ENCODE measurements around the gene SYNE2.
A peak's percentile ranks its signal among the peaks of the same experiment; 100 is the strongest.

SYNE2 gene

DNA sequence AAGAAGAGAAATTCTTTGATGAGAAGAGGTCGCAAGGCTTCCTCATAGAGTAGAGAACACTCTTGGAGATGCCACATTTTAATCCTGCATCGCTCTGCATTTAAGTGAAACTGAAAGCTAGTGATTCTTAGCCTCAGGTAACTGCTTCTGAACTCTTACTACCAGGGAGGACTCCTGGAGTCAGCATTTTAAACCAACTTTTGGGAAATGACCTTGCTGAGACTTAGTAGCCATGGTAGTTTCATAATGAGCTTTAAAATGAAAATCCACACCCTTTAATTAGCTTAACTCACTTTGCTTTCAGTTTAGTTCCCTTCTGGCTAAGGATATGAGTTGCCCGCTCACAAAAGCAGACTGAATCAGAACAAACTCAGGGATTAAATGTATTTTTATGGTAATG, 80.3 kb downstream of the SYNE2 start:
- H3K9me3 ChIP-seq (replicated peaks in 1 of 11), result no peaks in the 10 kb centered on the region
- no peak for TF ChIP-seq Cebpa-rat (IDR thresholded peaks at IDR 0.05)
- no peak overlapping the region for H3K9ac ChIP-seq
- peaks cover 4 to 9% (median 8%) of the 10 kb centered on the region in 10 experiments for H3K4me1 ChIP-seq
- 0 out of 22 replicates have a peak, but pooled peaks cover 0 to 8% (median 0%) of the 10 kb centered on the region in 11 experiments for H3K36me3 ChIP-seq
- no peak overlapping the region for H3K4me2 ChIP-seq
- H4K20me1 ChIP-seq, result no peaks in the 10 kb centered on the region; a peak in 1 of 22 replicates
- no peak overlapping the region for H3K27ac ChIP-seq
- no peak overlapping the region for H3K4me3 ChIP-seq
- no peaks in the 10 kb centered on the region for H3K27me3 ChIP-seq

DNA sequence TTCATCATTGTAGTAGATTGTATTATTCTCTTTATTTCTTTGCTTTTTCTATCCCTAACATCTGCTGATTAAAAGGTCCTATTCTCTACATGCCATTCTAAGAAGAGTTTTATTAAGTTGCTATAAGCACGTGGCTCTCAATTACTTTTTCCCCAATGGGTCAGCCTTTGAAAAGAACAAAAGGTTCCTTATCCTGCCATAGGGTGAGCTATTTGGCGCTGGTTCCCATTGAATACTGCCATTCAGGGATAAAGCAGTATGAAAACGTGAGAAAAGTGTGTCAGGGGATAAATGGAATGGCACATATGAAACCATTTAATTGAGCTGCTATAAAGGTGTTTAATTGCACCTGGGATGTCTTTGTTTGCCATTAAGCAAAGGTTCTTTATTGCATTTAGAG, 80.9 kb downstream of the SYNE2 start:
- H3K27ac ChIP-seq, result no peak overlapping the region

DNA sequence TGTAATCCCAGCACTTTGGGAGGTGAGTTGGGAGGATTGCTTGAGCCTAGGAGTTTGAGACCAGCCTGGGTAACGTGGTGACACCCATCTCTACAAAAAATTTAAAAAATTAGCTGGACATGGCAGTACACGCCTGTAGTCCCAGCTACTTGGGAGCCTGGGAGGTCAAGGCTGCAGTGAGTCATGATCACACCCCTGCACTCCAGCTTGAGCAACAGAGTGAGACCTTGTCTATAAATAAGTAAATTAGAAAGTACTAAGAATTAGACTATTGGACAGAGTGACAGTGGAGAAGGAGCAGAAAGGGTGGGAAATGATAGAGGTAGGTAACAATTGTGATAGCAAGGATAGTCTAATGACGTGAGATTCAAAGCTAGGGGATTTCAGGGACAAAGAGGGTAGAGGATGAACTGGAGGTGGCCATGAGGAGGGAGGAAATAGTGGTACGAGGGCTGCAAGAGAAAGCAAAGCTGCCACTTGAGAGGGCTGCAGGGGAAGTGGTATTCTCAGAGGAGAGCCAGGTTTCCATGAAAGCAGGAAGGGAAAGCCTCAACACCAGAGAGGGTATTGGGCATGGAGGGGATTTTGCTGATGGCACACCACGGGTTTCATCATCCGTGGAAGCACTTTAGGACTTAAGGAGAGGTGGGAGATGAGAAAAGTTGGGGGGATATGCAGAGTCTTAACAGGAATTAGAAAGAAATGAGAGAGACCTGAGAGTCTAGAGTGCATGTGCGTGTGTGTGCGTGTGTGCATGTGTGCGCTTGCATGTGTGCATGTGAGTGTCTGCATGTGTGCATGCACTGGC, 85.6 kb downstream of the SYNE2 start:
- H3K9me3 ChIP-seq (replicated peaks in 1 of 11), result no peaks in the 10 kb centered on the region
- no peak overlapping the region for H3K4me3 ChIP-seq
- peaks cover 16 to 25% (median 19%) of the 10 kb centered on the region in 10 experiments for H3K4me1 ChIP-seq
- peak overlapping the region in 7 of 11 experiments; percentile 3 to 58 (median 43); a peak in 10 of 22 replicates for H3K27ac ChIP-seq
- H3K4me2 ChIP-seq, result peak overlapping the region; percentile 33 to 82 (median 68)
- H3K36me3 ChIP-seq, result peaks cover 0 to 26% (median 11%) of the 10 kb centered on the region in 11 experiments; a peak in 17 of 22 replicates
- no peaks in the 10 kb centered on the region for H4K20me1 ChIP-seq
- 0 out of 22 replicates have a peak overlapping the region, but pooled peaks of 2 of the 11 experiments have one; percentile 3 to 34 for H3K9ac ChIP-seq
- no peak for TF ChIP-seq Cebpa-rat (IDR thresholded peaks at IDR 0.05)
- H3K27me3 ChIP-seq, result no peaks in the 10 kb centered on the region

More for the DNA sequence above, 80.9 kb downstream of the SYNE2 start:
- no peak overlapping the region for H3K9ac ChIP-seq
- no peak overlapping the region for H3K4me2 ChIP-seq
- no peak overlapping the region for H3K4me3 ChIP-seq
- 0 out of 22 replicates have a peak, but pooled peaks cover 0 to 8% (median 0%) of the 10 kb centered on the region in 11 experiments for H3K36me3 ChIP-seq
- no peak for TF ChIP-seq Cebpa-rat (IDR thresholded peaks at IDR 0.05)
- H3K27me3 ChIP-seq, result no peaks in the 10 kb centered on the region
- H4K20me1 ChIP-seq, result no peaks in the 10 kb centered on the region; a peak in 1 of 22 replicates
- no peaks in the 10 kb centered on the region for H3K9me3 ChIP-seq (replicated peaks in 1 of 11)
- peaks cover 10 to 15% (median 14%) of the 10 kb centered on the region in 10 experiments for H3K4me1 ChIP-seq

DNA sequence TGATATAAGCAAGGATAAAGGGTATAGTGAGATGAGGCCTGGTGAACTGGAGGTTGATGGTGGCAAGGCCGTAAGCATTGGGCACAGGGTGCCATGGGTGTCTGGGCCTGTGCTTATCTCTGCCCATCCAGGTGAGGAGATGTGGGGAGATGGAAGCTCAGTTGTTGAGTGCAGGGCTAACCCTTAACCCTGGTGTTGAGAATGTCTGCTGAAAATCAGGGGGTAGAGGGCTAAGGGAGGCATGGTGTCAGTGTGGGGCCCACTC, 86.1 kb downstream of the SYNE2 start:
- Histone ChIP-seq H3K9ac (no peak overlapping the region), H3K4me2 (peak overlapping the region; percentile 33 to 82 (median 68); a peak in 21 of 22 replicates), H3K4me1 (peaks cover 16 to 25% (median 19%) of the 10 kb centered on the region in 10 experiments), H3K36me3 (peaks cover 0 to 26% (median 11%) of the 10 kb centered on the region in 11 experiments; a peak in 17 of 22 replicates), H3K27me3 (no peaks in the 10 kb centered on the region), H3K9me3 (replicated peaks in 1 of 11) (no peaks in the 10 kb centered on the region), H3K4me3 (no peak overlapping the region), H3K27ac (peak overlapping the region in 5 of 11 experiments; percentile 3 to 58 (median 24); a peak in 5 of 22 replicates), H4K20me1 (no peaks in the 10 kb centered on the region)
- no peak for TF ChIP-seq Cebpa-rat (IDR thresholded peaks at IDR 0.05)

DNA sequence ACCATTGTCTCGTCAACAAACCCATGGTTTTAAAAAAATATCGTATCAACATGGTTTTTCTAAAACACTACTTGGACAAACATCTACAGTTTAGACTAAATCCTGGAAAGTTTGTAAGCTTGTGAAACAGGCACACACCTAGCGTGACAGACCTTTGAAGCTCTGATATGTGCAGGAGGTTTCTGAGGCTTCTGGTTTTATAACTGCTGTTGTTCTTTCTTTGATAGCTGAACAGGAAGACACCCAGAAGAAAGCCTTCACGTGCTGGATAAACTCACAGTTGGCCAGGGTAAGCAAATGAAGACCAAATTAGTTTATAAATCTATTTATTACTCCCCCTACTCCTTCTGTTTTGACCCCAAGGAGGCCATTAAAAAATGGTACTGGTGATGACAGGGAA, 87.6 kb downstream of the SYNE2 start:
- 0 out of 22 replicates have a peak overlapping the region, but pooled peaks of 1 of the 11 experiments have one; percentile 7 for H3K4me2 ChIP-seq

DNA sequence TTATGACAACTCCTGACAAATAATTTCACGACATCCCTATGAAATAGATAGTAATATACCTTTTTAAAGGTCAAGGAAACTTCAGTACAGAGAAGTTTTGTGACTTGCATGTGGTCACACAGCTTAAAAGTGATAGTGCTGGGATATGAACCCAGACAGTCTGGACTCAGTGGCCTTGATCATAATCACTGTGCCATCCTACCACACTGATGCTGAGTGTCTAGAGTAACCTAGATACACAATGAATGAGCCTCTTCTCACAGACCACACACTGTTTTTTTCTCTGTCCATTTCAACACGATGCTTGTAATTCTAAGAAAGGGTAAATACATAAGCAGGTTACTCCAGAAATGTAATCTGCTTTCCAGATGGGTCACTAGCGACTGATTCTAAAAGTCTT, 88.2 kb downstream of the SYNE2 start:
- Histone ChIP-seq H3K4me2 (no peak overlapping the region), H3K9me3 (replicated peaks in 1 of 11) (no peaks in the 10 kb centered on the region), H3K27ac (no peak overlapping the region), H3K9ac (no peak overlapping the region), H4K20me1 (no peaks in the 10 kb centered on the region), H3K4me1 (peaks cover 16 to 25% (median 19%) of the 10 kb centered on the region in 10 experiments), H3K27me3 (no peaks in the 10 kb centered on the region), H3K4me3 (no peak overlapping the region), H3K36me3 (peaks cover 0 to 33% (median 11%) of the 10 kb centered on the region in 11 experiments; a peak in 17 of 22 replicates)
- TF ChIP-seq Cebpa-rat (IDR thresholded peaks at IDR 0.05), result no peak

More for the DNA sequence above, 87.6 kb downstream of the SYNE2 start:
- H3K4me3 ChIP-seq, result no peak overlapping the region
- H3K27me3 ChIP-seq, result no peaks in the 10 kb centered on the region
- H3K27ac ChIP-seq, result no peak overlapping the region
- H3K9me3 ChIP-seq (replicated peaks in 1 of 11), result no peaks in the 10 kb centered on the region
- no peak overlapping the region for H3K9ac ChIP-seq
- H3K36me3 ChIP-seq, result peaks cover 0 to 27% (median 11%) of the 10 kb centered on the region in 11 experiments; a peak in 17 of 22 replicates
- peaks cover 16 to 25% (median 19%) of the 10 kb centered on the region in 10 experiments for H3K4me1 ChIP-seq
- TF ChIP-seq Cebpa-rat (IDR thresholded peaks at IDR 0.05), result no peak
- no peaks in the 10 kb centered on the region for H4K20me1 ChIP-seq

DNA sequence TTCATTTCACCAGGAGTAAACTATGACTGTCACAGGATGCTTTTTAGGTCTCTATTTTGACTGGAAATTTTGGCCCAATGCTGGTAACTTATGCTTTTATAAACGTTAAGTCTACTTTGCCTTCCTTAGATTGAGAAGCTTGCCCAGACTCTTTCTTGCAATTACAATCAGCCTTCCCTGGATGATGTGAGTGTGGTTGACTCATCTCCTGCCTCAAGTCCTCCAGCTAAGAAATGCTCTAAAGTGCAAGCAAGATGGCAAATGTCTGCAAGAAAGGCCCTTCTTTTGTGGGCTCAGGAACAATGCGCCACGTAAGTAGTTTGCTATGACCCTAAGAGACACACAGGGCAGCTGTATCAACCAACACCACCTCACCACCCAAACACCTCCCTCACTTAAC, 96.9 kb downstream of the SYNE2 start:
- no peak overlapping the region for H3K4me2 ChIP-seq
- no peak overlapping the region for H3K4me3 ChIP-seq
- no peak overlapping the region for H3K27ac ChIP-seq
- no peaks in the 10 kb centered on the region for H3K27me3 ChIP-seq
- peaks cover 0 to 12% (median 10%) of the 10 kb centered on the region in 10 experiments; a peak in 11 of 20 replicates for H3K4me1 ChIP-seq
- peaks cover 3 to 69% (median 27%) of the 10 kb centered on the region in 11 experiments; a peak in 18 of 22 replicates for H3K36me3 ChIP-seq
- H4K20me1 ChIP-seq, result no peaks in the 10 kb centered on the region
- no peak overlapping the region for H3K9ac ChIP-seq
- H3K9me3 ChIP-seq (replicated peaks in 1 of 11), result no peaks in the 10 kb centered on the region
- TF ChIP-seq Cebpa-rat (IDR thresholded peaks at IDR 0.05), result no peak

DNA sequence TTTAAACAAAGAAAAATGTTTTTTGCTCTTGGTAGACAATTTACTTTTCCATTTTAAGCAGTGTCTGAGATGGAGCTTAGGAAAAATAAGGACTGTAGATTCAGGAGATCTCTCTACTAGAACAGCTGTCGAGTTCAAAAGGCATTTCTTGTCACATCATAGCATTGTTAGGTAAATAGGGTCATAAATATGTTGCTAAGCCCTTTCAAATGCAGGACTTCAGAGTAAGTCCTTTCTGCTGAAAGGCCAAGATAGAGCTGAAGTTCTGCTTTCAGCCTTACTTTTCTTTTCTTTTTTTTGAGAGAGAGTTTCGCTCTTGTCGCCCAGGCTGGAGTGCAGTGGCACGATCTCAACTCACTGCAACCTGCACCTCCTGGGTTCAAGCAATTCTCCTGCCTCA, 98.2 kb downstream of the SYNE2 start:
- no peak overlapping the region for H3K4me3 ChIP-seq
- TF ChIP-seq Cebpa-rat (IDR thresholded peaks at IDR 0.05), result no peak
- peaks cover 3 to 66% (median 31%) of the 10 kb centered on the region in 11 experiments; a peak in 19 of 22 replicates for H3K36me3 ChIP-seq
- no peaks in the 10 kb centered on the region for H3K27me3 ChIP-seq
- no peak overlapping the region for H3K4me2 ChIP-seq
- H3K9ac ChIP-seq, result no peak overlapping the region
- peaks cover 0 to 12% (median 10%) of the 10 kb centered on the region in 10 experiments; a peak in 11 of 20 replicates for H3K4me1 ChIP-seq
- H4K20me1 ChIP-seq, result no peaks in the 10 kb centered on the region
- H3K9me3 ChIP-seq (replicated peaks in 1 of 11), result no peaks in the 10 kb centered on the region
- no peak overlapping the region for H3K27ac ChIP-seq

DNA sequence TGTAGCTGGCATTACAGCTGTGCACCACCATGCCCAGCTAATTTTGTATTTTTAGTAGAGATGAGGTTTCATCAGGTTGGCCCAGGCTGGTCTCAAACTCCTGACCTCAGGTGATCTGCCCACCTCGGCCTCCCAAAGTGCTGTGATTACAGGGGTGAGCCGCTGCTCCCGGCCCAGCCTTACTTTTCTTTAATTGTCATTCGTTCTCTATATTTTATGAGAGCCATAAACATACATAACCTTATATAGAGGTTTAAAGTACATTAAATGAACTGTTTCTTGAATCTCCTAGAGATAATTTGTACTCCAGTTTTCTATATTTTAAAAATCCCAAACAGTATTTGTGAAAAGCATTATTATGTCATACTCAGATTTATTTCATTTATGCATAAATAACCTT, 98.6 kb downstream of the SYNE2 start:
- Histone ChIP-seq H3K9me3 (replicated peaks in 1 of 11) (no peaks in the 10 kb centered on the region), H3K4me2 (no peak overlapping the region), H3K27me3 (no peaks in the 10 kb centered on the region), H4K20me1 (no peaks in the 10 kb centered on the region), H3K9ac (no peak overlapping the region), H3K4me1 (peaks cover 0 to 12% (median 10%) of the 10 kb centered on the region in 10 experiments; a peak in 11 of 20 replicates), H3K4me3 (no peak overlapping the region), H3K27ac (no peak overlapping the region), H3K36me3 (peaks cover 3 to 70% (median 35%) of the 10 kb centered on the region in 11 experiments; a peak in 19 of 22 replicates)
- TF ChIP-seq Cebpa-rat (IDR thresholded peaks at IDR 0.05), result no peak
